Measurements from ENCODE around the gene E2F3.

Gene E2F3

GRCh38 chr6:20402342-20403069, 827 bp downstream of the E2F3 start:
- DNase-seq (ENCODE audit: low read depth, low spot score) = no peak

GRCh38 chr6:20403070-20403765, 1.5 kb downstream of the E2F3 start:
- no peak for DNase-seq (ENCODE audit: low read depth, low spot score)

GRCh38 chr6:20403766-20404640, 2.3 kb downstream of the E2F3 start:
- no peak for DNase-seq (ENCODE audit: low read depth, low spot score)

- DNase-seq (ENCODE audit: low read depth, low spot score) = no peak
Observed at GRCh38 chr6:20404641-20405032, 3.0 kb downstream of the E2F3 start.

- DNase-seq (ENCODE audit: low read depth, low spot score) = no peak
Observed at GRCh38 chr6:20408851-20409250, 7.2 kb downstream of the E2F3 start.

GRCh38 chr6:20409427-20409971, 7.8 kb downstream of the E2F3 start:
- DNase-seq (ENCODE audit: low read depth, low spot score) = no peak

GRCh38 chr6:20411544-20411943, 9.9 kb downstream of the E2F3 start:
- no peak for DNase-seq (ENCODE audit: low read depth, low spot score)

- DNase-seq (ENCODE audit: low read depth, low spot score) = no peak
Observed at GRCh38 chr6:20411953-20412681, 10.4 kb downstream of the E2F3 start.

GRCh38 chr6:20412682-20413073, 11.0 kb downstream of the E2F3 start:
- DNase-seq (ENCODE audit: low read depth, low spot score) = no peak

- no peak for DNase-seq (ENCODE audit: low read depth, low spot score)
Observed at GRCh38 chr6:20413826-20414225, 12.1 kb downstream of the E2F3 start.

GRCh38 chr6:20414711-20415110, 13.0 kb downstream of the E2F3 start:
- no peak for DNase-seq (ENCODE audit: low read depth, low spot score)

- DNase-seq (ENCODE audit: low read depth, low spot score) = no peak
Observed at GRCh38 chr6:20415304-20415703, 13.6 kb downstream of the E2F3 start.

- DNase-seq (ENCODE audit: low read depth, low spot score) = no peak
Observed at GRCh38 chr6:20415712-20416454, 14.2 kb downstream of the E2F3 start.

GRCh38 chr6:20416567-20417345, 15.1 kb downstream of the E2F3 start:
- DNase-seq (ENCODE audit: low read depth, low spot score) = no peak

- DNase-seq (ENCODE audit: low read depth, low spot score) = no peak
Observed at GRCh38 chr6:20417819-20418218, 16.1 kb downstream of the E2F3 start.

- DNase-seq (ENCODE audit: low read depth, low spot score) = no peak
Observed at GRCh38 chr6:20426177-20427082, 24.8 kb downstream of the E2F3 start.

- DNase-seq (ENCODE audit: low read depth, low spot score) = no peak
Observed at GRCh38 chr6:20427856-20428255, 26.2 kb downstream of the E2F3 start.

GRCh38 chr6:20432692-20433091, 31.0 kb downstream of the E2F3 start:
- no peak for DNase-seq (ENCODE audit: low read depth, low spot score)

- no peak for DNase-seq (ENCODE audit: low read depth, low spot score)
Observed at GRCh38 chr6:20433321-20433720, 31.6 kb downstream of the E2F3 start.

Data from iPS DF 19.7 (cell line).